Measurements from ENCODE around the gene VPS26A.

VPS26A gene

GRCh38 chr10:69218831-69219230 lies 94.9 kb downstream of the VPS26A start:
- no peak for DNase-seq

- DNase-seq = peak in 5 of 58 donors; percentile 7 to 26 (median 8)
Observed at GRCh38 chr10:69220041-69220451, 96.1 kb downstream of the VPS26A start, which contains the start of gene HKDC1. Gene HKDC1 (plus strand): TSS chr10:69220332. CDS start chr10:69220436, 104 bp downstream.

- no peak for DNase-seq
Observed at GRCh38 chr10:69220507-69220906, 96.5 kb downstream of the VPS26A start.

All from anterior cingulate cortex (tissue), 58 donors.